ENCODE results near the gene ALK. TPM values are rescaled to one million over a fixed set of nuclear protein-coding genes. Genes with fewer than 3 reads are reported as not detected.

The ALK gene
- total RNA-seq, 2 donors from 2014 or later: under 0.01 to 0.26 TPM

- no peaks in the 10 kb centered on the region for H3K4me1 ChIP-seq
- DNase-seq: no peak
- ATAC-seq: no peak
- H3K4me3 ChIP-seq: no peak overlapping the region
- H3K36me3 ChIP-seq (replicated peaks in 1 of 2; ENCODE audit: insufficient read depth in 1 of 2, low read depth in 2 of 2): no peaks in the 10 kb centered on the region
- H3K9me3 ChIP-seq: no peaks in the 10 kb centered on the region
- H3K27ac ChIP-seq: no peak overlapping the region
- intact Hi-C loops (cut with DNase I): no loop called here
- H3K27me3 ChIP-seq: no peaks in the 10 kb centered on the region
- 75 to 82% methylated on average over 8 of the region's 8 CpGs for WGBS, 2 donors
- no peak for TF ChIP-seq CTCF (IDR thresholded peaks at IDR 0.05)
Observed at GRCh38 chr2:29787473-29788465, 133.6 kb downstream of the ALK start.

- TF ChIP-seq POLR2A (IDR thresholded peaks at IDR 0.05) (no peak), CTCF (IDR thresholded peaks at IDR 0.05) (no peak)
- no peak for ATAC-seq
- H3K27ac ChIP-seq: no peak overlapping the region
- DNase-seq: no peak
- no peak overlapping the region for H3K4me3 ChIP-seq
- no peaks in the 10 kb centered on the region for H3K4me1 ChIP-seq
- H3K27me3 ChIP-seq: no peaks in the 10 kb centered on the region
- intact Hi-C loops (cut with DNase I): no loop called here
- H3K36me3 ChIP-seq (replicated peaks in 1 of 2; ENCODE audit: insufficient read depth in 1 of 2, low read depth in 2 of 2): no peaks in the 10 kb centered on the region
- no peaks in the 10 kb centered on the region for H3K9me3 ChIP-seq
- 52 to 69% methylated on average over 5 of the region's 5 CpGs for WGBS, 2 donors
Observed at GRCh38 chr2:29786361-29786760, 135.0 kb downstream of the ALK start.

- Histone ChIP-seq H3K27ac (no peak overlapping the region), H3K27me3 (no peaks in the 10 kb centered on the region), H3K4me1 (no peaks in the 10 kb centered on the region), H3K9me3 (no peaks in the 10 kb centered on the region), H3K4me3 (no peak overlapping the region), H3K36me3 (replicated peaks in 1 of 2; ENCODE audit: insufficient read depth in 1 of 2, low read depth in 2 of 2) (no peaks in the 10 kb centered on the region)
- intact Hi-C loops (cut with DNase I): no loop called here
- DNase-seq: no peak
- 65 to 90% methylated on average over 6 of the region's 6 CpGs for WGBS, 2 donors
- no peak for TF ChIP-seq POLR2A (IDR thresholded peaks at IDR 0.05)
- no peak for TF ChIP-seq CTCF (IDR thresholded peaks at IDR 0.05)
- no peak for ATAC-seq
Observed at GRCh38 chr2:29783666-29784065, 137.7 kb downstream of the ALK start.

- DNase-seq (no peak), ATAC-seq (no peak)
- Histone ChIP-seq H3K27me3 (no peaks in the 10 kb centered on the region), H3K36me3 (replicated peaks in 1 of 2; ENCODE audit: insufficient read depth in 1 of 2, low read depth in 2 of 2) (no peaks in the 10 kb centered on the region), H3K4me3 (no peak overlapping the region), H3K9me3 (no peaks in the 10 kb centered on the region), H3K4me1 (no peaks in the 10 kb centered on the region), H3K27ac (no peak overlapping the region)
- WGBS, 2 donors: 80 to 81% methylated on average over 7 of the region's 7 CpGs
- TF ChIP-seq CTCF (IDR thresholded peaks at IDR 0.05): no peak
- TF ChIP-seq POLR2A (IDR thresholded peaks at IDR 0.05): no peak
- intact Hi-C loops (cut with DNase I): no loop called here
Observed at GRCh38 chr2:29782549-29783458, 138.6 kb downstream of the ALK start.
